ENCODE data around the gene MMP2.
A peak's percentile ranks its signal among the peaks of the same experiment; 100 is the strongest.

Gene MMP2

DNA sequence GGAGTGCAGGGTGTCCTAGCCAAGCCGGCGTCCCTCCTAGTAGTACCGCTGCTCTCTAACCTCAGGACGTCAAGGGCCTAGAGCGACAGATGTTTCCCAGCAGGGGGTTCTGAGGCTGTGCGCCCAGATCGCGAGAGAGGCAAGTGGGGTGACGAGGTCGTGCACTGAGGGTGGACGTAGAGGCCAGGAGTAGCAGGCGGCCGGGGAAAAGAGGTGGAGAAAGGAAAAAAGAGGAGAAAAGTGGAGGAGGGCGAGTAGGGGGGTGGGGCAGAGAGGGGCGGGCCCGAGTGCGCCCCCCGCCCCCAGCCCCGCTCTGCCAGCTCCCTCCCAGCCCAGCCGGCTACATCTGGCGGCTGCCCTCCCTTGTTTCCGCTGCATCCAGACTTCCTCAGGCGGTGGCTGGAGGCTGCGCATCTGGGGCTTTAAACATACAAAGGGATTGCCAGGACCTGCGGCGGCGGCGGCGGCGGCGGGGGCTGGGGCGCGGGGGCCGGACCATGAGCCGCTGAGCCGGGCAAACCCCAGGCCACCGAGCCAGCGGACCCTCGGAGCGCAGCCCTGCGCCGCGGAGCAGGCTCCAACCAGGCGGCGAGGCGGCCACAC is at the start of gene MMP2:
TSS of gene MMP2 (plus strand) at position 372 of the 603 bp plus-strand sequence. CDS start 282 bp downstream, outside the sequence.
- DNase-seq: no peak

DNA sequence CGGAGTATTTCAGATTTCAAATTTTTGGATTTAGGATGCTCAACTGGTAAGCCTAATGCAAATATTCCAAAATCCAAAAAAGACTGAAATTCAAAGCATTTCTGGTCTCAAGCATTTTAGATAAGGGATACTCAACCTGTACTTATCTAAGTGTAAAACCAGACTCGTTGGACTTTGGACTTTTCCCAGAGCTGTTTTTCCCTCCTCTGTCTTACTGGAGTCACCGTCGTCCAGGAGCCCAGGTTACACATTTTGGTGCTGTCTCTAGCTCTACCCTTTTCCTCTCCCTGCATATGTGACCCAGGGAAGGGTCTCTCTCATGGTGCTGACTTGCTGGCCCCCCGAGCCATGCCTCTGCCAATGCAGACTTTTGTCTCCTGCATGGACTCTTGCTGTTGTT is 46.0 kb upstream of the MMP2 start:
- DNase-seq: no peak

DNA sequence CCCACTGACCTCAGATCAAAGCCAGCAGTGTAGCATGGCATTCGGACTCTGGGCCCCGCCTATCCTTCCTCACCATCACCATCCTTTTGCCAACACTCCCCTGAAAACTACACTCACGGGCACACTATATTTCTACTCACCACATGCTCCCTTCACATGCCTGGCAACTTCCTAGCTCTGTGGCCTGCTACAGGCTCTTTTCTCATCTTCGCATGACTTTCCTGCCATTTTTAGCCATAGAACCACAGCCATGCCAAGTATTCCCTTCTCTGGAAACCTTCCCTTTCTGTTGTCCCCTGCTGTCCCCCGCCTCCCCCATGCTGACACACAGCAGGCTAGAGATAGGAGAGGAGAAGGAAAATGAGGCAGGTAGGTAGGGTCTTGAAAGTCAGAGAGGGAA is 45.5 kb upstream of the MMP2 start:
- no peak for DNase-seq

DNA sequence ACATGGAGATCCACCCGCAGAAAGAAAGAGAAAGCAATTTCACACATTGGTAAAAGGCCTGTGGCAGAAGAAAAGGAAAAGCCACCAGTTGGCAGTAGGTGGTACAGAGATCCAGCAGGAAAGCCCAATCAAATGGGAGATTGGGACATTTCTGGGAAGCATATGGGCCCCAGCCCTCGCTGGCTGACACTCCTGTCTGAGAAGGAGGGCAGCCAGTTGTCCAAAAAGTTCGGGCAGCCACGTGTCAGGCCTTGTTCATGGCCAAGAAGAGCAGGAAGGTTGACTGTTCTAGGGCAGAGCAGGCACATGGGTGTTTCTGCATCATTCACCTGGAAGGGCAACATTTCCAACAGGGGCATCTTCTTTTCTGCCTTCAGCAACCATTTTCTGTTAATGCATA is 45.0 kb upstream of the MMP2 start:
- DNase-seq: no peak

DNA sequence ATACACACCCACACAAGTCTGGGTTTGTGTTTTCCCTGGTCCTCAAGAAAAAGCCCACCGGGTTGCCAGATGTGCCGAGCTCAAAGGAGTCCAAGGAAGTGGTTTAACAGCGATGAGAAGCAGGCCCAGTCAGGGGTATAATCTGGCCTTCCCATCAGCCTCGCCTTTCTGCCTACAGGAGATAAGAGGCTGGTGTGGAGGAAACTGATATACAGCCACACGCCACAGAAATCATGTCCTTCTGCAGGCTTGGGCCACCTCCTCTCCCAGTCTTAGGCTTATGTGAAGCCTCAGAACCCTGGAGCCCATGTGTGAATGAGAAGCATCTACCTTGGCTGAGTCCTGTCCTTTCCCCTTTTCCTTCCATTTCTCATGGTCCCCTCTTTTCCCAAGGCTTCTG is 43.6 kb upstream of the MMP2 start:
- no peak for DNase-seq

DNA sequence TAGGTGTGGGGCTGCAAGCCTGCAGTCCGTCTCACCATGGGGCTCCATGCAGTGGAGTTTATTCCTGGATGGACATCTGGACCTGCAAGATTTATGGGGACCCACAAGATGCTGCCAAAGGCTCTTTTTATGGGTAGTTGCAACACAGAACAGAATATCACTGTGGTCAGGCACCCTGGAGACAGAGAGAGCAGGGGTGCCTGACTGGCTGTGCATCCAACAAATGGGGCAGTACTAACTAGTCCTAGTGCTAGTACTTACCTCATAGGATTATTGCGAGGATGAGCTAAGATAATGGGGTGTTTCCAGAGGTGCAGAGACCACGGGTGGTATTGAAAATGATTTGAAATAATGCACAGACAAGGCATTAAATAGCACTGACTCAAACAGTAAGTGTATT is 42.4 kb upstream of the MMP2 start:
- DNase-seq: no peak

DNA sequence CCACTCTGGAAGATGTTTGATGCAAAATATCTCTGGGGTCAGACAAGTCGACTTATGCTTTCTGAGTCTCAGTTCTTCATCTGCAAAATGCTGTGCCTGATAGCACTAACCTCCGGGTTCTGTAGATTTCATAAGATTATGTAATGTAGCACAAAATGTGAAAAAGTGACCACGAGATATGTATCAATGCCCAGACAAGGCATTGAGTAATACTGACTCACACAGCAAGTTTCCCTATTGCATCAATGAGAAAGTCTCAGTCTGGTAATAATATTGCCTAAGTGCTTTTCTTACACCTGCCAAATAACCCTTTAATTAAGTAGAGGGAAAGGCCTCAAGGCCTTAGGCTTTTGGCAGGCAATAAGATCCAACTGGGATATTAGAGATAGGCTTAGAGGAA is 41.4 kb upstream of the MMP2 start:
- DNase-seq: no peak

DNA sequence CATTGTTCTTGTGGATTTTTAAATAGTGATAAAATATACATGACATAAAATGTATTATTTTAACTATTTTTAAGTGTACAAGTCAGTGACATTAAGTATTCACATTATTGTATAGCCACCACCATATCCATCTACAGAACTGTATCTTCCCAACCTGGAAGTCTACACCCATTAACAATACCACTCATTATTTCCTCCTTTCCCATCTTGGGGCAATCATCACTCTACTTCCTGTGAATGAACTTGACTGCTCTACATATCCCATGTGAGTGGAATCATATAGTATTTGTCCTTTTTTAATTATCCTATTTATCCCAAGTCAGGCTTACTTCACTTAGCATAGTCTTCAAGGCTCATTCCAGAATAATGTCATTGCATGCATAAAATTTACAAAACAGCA is 40.7 kb upstream of the MMP2 start:
- no peak for DNase-seq

DNA sequence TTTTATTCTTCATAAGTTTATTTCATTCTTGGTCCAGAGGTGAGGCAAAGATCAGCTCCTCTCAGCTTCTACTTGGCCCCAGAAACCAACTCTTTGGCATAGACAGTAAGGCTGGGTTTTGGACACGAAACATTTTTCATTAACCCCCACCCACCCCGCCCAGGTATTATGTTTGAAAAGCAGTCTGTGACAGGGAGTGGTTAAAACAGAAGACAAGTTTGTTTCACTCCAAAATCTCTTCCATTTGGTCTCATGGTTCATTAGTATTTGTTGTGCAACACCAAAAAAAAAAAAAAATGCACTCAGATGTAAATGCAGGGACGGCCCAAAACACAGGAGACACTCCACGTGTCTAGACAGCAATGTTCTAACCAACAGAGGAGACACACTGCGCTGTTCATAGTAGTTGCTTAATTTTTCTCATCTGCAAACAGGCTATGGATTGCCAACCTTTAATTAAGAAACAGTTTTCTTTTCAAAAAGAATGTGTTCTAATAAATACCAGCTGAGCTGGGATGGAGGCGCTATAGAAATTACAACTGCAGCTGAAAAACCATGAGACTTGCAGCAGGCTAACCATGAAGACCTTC is 39.8 kb upstream of the MMP2 start:
- no peak for DNase-seq

DNA sequence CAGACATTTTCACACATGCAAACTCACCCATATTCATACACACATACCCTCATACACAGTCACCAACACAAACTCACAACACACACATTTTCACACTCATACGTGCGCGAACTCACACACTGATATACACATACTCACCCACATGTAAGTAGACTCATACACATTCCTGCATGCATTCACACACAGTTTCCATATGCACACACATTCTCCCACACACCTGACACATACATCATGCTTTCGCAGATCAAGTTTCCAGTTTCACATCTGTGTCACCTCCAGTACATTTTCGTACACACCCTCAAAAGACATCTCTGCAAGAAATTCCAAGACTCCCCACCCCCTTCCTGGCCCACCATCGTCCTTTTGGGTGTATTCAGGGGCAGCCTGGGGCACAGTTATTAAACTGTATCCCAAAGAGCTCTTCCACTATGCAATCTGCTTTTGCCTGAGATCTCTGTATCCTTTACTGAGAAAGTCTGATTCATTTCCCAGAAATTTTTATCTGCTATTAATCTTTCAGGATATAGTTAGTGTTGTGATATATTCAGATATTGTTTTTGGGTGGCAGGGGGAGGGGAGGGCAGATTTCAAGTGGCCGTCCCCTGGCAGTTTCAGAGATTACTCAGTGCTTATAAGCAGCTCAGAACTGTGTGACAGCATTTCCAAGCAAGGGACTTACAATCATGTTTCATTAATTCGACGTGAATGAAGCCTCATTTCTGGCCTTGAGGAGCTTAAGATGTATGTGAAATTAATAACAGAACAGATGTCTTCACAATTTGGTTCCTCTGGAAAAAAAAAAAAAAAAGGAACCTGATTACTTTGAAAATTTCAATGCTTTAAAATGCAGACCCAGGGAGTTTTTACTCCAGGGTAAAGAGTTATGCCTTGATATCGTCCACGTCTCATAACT is 35.3 kb upstream of the MMP2 start:
- no peak for DNase-seq

DNA sequence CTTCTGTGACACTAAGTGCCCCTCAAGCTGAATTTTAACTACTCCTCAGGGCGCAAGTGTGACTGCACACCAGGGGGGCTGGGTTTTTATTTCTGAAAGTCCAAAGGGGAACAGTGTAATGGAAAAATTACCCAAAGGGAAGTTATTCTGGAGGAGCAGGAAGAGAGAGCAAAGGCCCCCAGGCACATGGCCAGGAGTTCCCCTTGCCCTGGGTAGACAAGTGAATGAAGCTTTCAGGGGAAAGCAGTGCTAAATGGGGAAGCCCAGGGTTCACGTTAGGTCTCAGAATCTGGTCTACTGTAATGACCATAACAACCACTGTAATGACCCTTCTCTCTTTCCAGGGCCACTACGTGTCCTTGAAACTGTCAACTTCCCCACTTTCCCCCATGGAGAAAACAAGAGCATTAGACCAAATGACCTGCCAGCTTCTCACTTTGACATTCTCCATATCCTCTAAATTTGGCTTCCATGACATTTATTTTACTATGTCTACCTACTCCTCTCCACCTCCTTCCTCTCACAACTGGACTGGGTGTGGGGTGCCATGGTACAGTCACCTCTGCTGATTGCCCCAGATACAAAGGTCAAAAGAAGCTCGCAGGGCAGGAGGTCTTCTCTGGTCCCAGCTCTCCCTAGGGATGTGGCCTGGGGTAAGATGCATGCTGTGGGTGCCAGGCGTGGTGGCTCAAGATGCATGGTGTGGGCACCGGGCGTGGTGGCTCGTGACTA is 34.1 kb upstream of the MMP2 start:
- peak; percentile 12 for DNase-seq

DNA sequence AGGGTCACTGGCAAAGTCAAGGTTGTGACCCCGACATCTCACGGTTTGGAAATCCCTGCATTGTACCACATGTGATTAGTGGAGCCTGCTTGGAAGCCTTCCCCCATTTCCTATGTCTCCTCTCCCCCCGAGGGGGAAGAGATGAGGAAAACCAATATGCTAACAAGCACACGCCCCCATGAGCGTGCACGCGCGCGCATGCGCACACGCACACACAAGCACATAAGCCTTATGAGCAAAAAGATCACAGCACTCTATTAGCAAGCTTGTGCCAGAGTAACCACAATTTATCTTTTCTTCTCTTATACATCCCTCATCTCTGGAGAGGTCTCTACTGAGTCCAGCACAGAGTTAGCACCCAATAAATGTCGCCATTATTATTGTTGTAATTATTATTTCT is 31.8 kb upstream of the MMP2 start:
- DNase-seq: no peak

DNA sequence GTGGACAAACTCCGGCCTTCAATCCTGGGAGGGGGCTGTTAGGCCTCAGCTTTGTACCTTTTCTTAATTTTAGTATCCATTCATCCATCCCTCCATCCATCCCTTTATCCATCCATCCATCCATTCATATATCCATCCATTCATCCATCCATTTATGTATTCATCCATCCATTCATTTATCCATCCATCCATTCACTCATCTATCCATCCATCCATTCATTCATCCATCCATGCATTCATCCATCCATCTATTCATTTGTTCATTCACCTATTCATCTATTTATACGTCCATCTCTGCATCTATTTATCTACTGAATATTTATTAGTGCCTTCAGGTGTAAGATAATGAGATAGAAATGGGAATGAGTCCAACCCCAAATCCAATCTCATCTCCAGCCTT is 26.0 kb upstream of the MMP2 start:
- no peak for DNase-seq

DNA sequence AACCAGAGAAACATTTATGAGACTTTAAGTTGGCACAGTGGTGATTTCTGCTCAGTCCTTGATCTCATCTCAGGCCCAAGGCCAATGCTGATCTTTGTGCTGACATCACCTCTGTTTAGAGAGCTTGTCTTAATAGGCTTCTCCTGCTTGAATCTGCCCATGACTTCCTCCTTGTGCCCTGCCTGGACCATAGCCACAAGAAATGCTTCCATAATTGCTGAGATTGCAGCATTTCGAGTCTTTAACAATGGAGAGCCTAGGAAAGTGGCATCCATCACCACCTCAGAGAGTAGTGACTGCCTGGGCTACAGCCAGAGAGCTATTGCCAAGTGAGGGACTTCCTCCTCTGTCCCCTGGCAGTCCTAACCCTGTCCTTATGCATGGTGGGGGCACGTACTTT is 25.1 kb upstream of the MMP2 start:
- DNase-seq: no peak

DNA sequence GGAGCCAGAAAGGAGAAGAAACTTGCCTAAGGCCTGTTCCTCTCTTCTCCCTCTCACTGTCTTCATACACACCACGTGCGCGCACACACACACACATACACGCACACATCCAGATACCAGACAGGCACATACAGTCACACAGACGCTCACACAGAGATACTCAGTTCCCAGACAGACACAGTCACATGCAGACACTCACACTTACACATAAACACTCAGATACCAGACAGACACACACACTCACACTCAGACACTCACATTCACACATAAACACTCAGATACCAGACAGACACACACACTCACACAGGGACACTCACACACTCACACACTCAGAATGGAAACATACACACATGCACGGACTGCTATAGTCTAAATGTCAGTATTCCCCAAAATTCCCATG is 24.1 kb upstream of the MMP2 start:
- DNase-seq: no peak

DNA sequence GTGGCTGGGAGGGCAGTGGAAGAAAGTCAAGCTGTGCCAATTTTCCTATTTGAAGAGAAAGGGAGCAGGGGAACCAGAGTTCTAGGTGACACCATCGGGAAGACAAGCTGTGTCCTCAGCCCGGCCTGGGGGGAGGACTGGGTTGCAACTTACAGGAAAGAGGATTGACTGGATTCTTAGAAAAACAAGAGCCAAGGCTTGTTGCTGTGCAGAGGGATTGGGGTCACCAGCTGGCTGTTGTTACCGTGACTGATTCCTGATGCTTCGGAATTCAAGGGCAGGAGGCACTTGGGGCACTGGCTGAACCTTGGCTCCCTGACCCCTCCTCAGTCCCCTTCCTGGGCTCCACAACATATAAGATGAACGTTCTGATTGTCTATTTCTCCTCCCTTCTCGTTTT is 16.8 kb upstream of the MMP2 start:
- DNase-seq: no peak

DNA sequence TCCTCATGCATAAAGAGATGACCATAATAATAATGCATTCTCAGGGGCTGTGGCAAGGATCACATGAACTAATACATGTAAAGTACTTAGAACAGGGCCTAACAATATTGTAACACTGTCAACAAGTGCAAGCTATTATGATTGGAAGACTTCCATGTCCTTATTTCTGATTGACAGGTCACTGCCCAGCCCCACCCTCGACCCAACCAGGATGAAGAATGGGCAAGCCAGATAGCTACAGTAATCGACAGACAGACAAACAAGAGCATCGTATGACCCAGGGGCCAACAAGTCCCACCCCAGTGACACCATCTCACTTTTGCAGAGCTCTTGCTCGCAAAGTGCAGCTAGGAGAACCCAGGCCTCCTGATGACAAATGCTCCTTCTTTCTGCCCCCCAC is 14.6 kb upstream of the MMP2 start:
- DNase-seq: no peak

DNA sequence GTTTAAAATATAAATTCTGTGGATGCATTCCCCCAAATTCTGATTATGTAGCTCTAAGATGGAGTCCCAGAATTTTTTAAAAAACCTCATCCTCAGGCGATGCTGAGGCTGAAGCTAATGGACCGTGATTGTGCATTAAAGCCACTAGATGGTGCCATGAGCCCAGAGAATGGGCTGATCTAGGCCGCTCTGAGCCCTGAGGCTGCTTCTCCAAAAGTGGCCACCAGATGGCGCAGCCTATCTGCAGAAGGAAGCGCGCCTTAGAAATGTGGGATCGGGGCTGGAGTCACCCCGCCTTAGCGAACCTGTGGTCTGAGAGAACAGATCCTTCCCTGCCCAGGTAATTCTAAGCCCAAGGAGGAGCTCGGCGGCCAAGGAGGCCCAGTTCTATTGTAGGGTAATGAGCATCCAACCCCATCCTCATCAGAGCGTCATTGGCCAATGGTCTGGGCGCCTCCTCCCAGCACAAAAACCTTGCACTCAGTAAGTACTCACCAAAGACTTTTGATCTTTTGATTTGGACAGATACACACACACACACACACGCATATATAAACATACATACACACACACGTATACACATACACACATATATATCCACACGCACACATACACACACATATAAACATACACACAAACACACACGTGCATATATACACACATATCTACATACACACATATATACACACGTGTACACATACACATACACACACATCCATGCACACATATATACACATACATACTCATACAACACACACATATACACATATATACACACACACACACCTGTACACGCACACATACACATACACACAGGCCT is 13.7 kb upstream of the MMP2 start:
- peak; percentile 82 for DNase-seq

DNA sequence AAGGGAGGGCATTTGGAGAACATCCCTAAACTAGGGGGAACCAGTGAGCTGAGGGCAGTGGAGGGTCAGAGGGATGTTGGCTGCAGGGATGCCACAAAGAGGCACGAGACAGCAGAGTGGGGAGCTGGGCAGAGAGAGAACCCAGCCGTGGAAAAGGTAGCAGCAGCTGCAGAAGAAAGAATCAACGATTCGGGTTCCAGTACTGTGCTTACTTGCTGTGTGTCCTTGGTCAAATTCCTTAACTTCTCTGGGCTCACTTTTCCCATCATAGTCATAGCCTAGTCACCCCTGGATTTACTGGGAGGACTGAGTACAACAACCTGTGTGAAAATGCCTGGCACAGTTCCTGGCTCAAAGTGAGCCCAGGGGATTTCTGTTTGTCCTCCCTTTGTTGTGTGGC is 12.8 kb upstream of the MMP2 start:
- DNase-seq: no peak

DNA sequence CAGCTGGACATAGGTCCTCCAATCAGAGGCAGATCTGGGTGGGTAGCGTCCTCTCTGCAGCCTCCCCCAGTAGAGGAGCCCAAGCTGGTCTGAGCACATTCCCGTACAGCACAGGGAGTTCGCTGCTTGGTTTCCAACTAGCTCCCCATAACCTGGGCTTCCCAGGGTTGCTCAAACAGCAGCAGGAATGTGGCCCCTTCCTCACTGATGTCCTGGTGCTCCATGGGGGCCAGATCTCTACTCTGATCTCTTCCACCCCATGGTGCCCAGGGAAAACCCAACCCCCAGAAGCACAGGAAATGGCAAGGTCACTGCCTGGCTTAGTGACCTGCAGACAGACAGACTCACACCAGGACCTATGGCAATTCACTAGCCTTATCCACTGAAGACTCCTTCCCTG is 11.1 kb upstream of the MMP2 start:
- DNase-seq: no peak

DNA sequence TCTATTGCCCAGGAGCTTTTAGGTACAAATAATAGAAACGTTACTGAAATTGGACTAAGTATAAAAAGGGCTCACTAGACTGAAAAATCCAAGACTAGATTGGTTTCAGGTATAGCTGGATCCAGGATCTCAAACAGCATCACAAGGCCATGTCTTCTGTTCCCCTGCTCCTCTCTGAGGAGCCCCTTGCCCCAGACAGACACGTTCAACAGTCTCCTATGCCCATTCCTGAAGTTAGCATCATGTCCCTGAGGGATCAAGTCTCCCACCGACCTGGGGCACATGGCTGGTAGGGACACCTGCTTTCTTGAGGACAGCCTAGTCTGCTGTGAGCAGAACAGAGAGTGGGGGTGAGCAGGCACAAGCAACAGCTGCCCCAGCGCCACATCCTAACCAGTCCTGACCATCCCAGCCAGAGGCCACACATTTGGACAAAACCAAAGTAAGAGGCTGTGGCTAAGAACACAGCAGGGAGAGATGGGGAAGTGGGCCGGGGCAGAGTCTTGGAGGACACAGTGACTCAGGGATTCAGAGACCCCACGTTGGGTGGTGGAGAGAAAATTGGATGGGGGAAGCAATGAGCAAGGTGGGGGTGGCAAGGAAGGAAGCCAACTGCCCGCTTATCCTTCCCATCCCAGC is 10.5 kb upstream of the MMP2 start:
- DNase-seq: no peak
